DMS153 treated with DMSO at 0.1 percent for 48 hours (cell line): ENCODE measurements around the gene ANKRD12.

Source experiments
- DNase-seq: peaks from one replicate; lab custom pipeline; 2025; ENCODE audit not compliant: unreplicated experiment; lab: John Stamatoyannopoulos, UW

The ANKRD12 gene

DNA sequence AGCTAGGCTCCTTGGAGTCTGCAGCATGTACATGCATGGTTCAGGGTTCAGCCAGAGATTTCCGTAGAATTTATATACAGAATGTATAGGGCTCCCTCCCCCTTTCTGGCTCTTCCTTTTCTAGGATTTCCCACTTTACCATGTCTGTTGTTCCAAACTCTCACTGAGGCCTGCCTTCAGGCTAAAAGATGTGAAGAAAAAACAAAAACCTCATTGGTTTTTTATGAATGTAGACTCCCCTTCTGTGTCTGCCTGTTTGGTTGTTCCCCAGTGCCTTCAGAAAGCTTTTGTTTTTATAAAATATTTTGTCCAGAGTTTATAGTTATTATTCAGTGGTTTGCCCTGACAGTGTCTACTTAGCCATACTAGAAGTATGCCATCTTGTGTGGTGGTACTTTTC is 30.5 kb upstream of the ANKRD12 start:
- DNase-seq, result no peak

GRCh38 chr18:9106800-9107584 is 29.6 kb upstream of the ANKRD12 start:
- DNase-seq, result no peak

DNA sequence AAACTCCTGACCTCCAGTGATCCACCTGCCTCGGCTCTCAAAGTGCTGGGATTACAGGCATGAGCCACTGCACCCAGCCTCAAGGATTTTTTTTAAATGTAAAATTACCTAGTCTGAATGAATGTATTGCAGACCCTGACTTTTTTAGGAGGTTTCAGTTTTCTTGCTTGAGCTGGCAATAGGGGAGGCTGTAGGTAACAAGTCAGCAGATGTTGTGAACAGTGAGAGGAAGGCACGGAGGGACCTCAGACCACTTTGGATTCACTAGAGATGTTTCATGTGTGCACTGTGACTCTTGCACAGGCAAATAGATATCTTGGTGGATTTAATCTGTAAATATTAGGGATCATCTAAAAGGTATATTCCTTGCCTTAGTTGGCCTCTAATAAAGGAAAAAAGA is 27.7 kb upstream of the ANKRD12 start:
- DNase-seq, result no peak

DNA sequence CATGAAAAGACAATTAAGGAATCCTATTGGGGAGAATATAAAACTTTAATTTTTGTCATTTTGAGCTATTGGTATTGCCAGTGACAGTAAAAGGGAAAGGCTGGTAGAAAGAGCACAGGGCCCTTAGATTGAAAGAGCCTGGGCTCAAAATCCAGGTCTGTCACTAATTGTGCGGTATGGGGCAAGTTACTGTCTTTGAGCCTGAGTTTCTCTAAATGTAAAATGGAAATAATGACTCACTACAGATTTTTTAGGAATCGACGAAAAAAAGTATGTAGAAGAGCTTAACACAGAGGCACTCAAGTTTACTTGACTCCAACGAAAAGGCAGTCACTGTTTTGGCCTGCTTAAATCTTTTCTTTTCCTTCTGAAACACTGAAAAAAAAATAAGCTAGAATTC is 27.1 kb upstream of the ANKRD12 start:
- DNase-seq, result no peak

DNA sequence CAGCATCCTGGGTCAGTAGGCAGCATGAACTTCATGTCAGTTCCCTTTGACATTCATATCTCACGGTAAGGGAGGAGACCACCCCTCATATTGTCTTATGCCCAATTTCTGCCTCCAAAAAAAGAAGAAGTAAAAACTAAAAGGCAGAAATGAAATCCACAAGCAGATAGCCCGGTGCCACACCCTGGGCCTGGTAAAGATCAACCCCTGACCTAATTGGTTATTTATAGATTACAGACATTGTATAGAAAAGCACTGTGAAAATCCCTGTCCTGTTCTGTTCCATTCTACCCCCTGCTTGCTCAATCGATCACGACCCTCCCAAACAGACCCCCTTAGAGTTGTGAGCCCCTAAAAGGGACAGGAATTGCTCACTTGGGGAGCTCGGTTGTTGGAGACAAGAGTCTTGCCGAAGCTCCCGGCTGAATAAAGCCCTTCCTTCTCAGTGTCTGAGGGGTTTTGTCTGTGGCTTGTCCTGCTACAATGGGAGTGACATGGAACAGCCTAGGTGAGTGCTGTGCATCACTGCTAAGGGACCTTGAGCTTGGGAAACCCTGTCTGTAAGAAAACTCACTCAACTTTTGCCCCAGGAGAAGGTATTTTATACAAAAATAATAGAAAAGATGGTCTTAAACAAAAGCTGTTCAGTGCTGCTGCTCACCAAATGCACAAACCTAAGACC is 23.0 kb upstream of the ANKRD12 start:
- no peak for DNase-seq

- no peak for DNase-seq
Observed at GRCh38 chr18:9115984-9116383, 20.6 kb upstream of the ANKRD12 start.

DNA sequence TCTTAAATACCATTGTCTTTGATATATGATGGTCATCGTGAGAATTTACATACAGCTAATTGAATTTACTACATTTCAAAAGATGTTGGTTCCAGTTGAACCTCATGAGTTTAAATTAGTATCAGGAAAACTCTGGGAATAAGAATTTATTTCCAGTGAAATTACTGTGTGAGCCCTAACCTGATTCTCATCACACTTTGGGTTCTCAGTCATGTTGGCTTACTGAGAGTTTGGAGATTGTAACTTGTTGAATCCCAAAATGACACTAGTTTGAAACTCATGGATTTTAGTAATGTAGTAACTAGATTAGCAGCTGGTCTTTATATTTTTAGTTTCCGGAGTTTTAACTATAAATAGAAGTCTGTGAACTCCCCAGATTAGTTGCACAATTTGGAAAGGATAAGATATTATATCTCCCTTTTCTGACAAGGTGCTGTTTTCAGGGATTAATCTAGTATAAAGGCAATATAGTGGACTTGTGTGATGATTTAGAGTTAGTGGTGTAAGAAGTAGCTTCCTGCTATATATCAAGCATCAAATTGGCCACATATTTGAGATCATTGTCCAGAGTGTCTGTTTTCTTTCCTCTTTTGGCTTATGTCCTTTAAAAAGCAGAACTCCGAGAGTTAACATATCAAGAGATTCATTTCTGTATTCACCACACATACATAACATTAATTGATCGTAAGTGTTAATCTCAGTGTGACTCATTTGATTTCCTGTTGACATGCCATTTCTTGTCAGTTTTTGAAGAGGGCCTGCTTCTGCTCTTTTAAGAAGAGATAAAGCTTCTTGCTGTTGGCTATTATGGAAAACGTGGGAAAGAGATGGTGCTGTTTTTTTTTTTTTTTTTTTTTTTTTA is 18.4 kb upstream of the ANKRD12 start:
- no peak for DNase-seq

- DNase-seq, result no peak
Observed at GRCh38 chr18:9120796-9121195, 15.8 kb upstream of the ANKRD12 start.

GRCh38 chr18:9123520-9123919 is 13.1 kb upstream of the ANKRD12 start:
- no peak for DNase-seq

- no peak for DNase-seq
Observed at GRCh38 chr18:9124824-9125223, 11.8 kb upstream of the ANKRD12 start.

GRCh38 chr18:9126337-9126736 is 10.2 kb upstream of the ANKRD12 start:
- DNase-seq, result no peak

DNA sequence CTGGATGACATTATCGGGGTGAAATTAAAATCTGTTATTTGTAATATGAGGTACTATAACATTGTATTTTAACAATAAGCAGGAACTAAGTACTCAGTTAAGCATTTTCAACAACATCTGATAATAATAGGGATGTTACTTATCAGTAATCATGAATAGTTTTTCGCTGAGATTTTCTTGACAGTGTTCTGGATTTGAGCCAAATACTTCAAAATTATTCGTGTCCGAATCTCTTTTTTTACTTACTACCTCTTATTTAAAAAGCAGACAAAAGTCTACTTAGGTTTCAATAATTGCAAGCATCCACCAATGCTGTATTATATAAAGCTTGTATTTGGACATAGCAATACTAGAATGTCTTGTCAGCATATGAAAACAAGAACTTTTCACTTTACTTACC is 6.4 kb upstream of the ANKRD12 start:
- DNase-seq, result no peak

- no peak for DNase-seq
Observed at GRCh38 chr18:9130806-9131205, 5.8 kb upstream of the ANKRD12 start.

DNA sequence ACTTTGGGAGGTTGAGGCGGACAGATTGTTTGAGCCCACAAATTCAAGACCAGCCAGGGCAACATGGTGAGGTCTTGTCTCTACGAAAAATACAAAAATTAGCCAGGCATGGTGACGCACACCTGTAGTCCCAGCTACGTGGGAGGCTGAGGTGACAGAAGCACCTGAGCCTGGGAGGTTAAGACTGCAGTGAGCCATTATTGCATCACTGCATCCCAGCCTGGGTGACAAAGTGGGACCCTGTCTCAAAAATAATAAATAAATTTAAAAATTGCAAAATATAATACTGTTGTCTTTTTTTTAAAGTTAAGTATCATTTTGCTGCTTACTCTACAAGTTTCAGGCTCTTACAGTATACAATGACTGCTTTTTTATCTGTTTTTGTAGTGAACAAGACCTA is 4.0 kb upstream of the ANKRD12 start:
- DNase-seq, result no peak

DNA sequence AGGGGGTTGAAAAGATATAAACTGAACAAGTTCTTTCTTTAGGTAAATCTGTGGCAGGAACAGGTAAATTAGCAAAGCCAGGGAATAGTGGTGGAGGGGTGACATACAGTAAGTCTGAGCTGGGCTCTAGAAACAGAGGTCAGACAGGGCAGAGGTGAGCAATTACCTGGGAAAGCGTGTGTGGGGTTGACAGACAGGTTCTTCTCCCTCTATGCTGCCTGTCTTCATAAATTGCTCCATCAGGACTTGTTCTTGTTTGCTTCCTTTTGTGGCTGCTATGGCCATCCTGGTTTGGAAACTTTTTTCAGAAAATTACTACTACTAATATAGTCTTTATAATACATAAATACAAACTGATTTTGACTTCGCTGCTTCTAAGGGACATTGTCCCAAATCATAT is 3.4 kb upstream of the ANKRD12 start:
- no peak for DNase-seq

DNA sequence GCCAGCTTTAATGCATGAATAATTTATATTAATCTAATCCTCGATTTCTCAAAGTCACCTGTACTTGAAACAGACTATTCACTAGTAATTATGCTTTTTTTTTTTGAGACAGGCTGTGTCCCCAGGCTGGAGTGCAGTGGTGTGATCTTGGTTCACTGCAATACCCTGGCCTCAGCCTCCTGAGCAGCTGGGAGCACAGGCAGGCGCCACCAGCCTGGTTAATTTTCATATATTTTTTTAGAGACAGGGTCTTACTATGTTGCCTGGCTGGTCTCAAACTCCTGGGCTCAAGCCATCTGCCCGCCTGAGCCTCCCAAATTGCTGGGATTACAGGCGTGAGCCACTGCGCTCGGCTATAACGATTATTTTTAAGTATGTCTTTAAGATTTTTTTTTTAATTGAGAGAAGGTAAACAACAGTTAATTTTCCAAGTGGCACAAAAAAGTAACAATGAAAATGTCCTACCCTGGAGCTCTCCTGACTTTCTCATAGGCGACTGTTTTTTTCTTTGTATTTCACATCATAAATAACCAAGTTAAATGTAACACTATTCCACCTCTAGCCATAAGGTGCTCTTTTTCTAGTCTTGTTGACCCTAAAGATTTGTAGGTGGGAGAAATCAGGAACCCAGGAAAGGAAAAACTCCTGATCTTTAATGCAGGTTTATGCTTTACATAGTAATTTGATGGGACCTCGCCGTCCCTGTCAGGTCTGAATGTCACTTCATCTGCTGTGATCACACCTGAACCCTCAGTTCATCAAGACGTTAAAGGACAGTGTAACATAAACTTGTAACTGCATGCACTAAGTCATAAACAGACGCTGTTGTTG is 1.3 kb upstream of the ANKRD12 start:
- DNase-seq, result no peak

DNA sequence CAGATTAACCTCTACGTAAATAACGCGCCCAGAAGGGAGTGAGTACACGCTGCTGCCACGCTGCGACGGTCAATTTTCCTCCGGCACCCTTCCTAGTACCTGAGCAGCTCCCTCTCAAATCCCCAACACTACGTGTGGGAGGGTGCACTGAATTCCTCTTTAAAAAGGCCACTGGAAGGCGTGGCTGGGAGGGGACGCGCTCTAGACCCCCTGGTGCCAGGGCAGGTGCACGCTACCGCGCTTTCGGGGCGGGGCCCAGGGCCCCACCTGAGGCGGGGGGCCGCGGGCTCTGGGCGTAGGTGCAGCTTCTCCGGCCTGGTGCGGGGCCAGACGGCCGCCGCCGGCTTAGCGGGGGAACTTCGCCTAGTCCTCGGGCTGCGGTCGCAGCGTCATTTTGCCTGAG is 668 bp upstream of the ANKRD12 start:
- peak; percentile 6 for DNase-seq

DNA sequence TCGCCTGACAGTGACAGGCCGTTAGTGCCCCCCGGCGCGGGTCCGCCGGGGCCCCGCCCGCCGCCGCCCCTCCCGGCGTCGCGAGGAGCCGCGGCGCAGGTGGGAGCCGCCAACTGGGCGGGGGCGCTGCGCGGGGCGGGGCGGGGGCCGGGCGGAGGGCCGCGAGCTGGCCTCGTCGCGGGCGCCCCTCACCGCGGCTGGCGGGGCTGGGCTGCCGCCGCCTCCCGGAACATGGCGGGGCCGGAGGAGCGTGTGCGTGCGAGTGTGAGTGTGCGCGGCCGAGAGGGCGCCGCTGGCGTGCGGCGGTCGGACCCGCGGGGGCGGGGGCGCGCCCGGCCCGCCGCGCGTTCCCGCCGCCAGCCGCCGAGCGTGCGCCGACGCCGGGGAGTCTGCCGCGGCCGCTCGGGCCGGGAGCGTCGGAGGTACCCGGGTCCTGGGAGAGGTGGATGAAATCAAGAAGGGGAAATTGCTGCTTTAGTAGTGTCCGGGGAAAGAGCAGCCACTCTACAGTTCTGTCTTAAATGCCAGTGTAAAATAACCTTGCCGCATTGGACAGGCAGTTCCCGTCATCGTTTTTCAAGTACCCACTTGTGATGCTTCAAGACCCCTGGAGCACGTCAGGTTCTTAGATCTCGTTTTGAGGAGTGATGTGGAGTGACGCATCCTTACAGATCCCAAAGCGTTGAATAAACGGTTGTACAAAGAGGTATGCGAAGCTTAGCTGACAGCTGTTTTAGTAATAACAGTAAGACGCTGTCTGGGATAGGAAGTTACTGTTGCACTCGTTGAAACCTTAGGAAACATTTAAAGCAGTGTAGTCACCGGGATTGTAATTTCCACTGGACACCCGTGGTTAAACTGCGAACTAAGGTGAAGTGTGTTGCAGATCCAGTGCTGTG is 836 bp downstream of the ANKRD12 start:
- DNase-seq, result peak; percentile 1

DNA sequence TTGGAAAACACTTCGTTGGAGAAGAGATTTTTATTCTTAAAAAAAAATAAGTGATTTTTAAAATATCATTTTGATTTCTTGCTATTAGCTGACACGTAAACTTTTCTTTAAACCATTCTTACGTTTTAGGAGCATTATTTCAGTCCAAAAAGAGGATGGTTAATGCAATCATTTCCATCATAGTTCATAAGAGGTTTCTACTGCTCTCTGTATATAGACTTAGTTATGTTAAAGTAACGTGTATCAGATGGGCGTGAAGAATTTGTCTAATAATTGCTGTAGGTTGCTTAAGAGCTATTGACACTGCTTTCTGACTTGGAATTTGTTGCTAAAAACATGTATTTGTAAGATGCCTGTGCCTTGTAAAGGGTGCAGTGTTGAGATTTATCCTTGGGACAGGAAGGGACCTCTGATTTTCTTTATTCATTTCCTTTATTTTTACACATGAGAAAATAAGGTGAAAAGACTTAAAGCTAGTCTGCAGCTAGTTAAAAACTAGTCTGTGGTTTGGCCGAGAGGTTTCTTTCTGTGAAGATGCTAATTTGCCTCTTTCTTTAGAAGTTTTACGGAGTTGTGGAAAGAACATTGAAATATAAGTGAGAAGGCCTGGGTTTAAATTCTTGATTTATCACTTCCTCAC is 2.9 kb downstream of the ANKRD12 start:
- DNase-seq, result no peak
